ENCODE measurements around the gene MT1E.

GRCh38 chr16:56630134-56630533, 4.6 kb downstream of the MT1E start:
- TF ChIP-seq CTCF (IDR thresholded peaks at IDR 0.05; ENCODE audit: insufficient read depth, low read length) (no peak), GABPA (IDR thresholded peaks at IDR 0.05; ENCODE audit: low read depth) (no peak), POLR2AphosphoS5 (IDR thresholded peaks at IDR 0.05; ENCODE audit: low read depth) (no peak), REST (IDR thresholded peaks at IDR 0.05; ENCODE audit: insufficient replicate concordance, low read depth) (no peak)

Measured in HL-60 (cell line).